Measurements from ENCODE around the gene CAND2.

DNA sequence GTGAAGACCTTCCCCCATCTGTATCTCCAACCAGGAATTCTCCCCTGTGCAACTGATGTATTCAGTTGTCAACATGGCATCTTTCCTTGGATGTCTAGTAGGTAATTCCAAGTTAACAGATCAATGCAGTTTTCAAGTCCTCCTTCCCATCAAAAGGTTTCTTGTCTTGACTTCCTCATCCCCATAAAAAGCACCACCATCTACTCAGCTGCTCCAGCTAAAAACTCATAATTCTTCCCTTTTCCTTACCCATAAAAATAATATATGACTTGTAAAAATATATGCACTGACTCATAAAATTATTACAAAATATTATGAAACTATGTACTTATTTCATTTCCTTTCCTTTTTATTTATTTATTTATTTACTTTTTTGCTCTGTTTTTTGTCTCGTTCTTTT, 5.0 kb upstream of the CAND2 start:
- TF ChIP-seq, protein P1, sequence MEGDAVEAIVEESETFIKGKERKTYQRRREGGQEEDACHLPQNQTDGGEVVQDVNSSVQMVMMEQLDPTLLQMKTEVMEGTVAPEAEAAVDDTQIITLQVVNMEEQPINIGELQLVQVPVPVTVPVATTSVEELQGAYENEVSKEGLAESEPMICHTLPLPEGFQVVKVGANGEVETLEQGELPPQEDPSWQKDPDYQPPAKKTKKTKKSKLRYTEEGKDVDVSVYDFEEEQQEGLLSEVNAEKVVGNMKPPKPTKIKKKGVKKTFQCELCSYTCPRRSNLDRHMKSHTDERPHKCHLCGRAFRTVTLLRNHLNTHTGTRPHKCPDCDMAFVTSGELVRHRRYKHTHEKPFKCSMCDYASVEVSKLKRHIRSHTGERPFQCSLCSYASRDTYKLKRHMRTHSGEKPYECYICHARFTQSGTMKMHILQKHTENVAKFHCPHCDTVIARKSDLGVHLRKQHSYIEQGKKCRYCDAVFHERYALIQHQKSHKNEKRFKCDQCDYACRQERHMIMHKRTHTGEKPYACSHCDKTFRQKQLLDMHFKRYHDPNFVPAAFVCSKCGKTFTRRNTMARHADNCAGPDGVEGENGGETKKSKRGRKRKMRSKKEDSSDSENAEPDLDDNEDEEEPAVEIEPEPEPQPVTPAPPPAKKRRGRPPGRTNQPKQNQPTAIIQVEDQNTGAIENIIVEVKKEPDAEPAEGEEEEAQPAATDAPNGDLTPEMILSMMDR (IDR thresholded peaks at IDR 0.05; ENCODE audit: poor library complexity) = no peak
- no peak for TF ChIP-seq EZH2 (IDR thresholded peaks at IDR 0.05; ENCODE audit: borderline replicate concordance)

Measured in hepatocyte (in vitro differentiated cells).